ENCODE data around the gene MRPL42. TPM values are rescaled to one million over a fixed set of nuclear protein-coding genes. Genes with fewer than 3 reads are reported as not detected.
A peak's percentile ranks its signal among the peaks of the same experiment; 100 is the strongest.

The MRPL42 gene
- 10 to 100 TPM; 11.9 to 21.4 TPM for total RNA-seq

DNA sequence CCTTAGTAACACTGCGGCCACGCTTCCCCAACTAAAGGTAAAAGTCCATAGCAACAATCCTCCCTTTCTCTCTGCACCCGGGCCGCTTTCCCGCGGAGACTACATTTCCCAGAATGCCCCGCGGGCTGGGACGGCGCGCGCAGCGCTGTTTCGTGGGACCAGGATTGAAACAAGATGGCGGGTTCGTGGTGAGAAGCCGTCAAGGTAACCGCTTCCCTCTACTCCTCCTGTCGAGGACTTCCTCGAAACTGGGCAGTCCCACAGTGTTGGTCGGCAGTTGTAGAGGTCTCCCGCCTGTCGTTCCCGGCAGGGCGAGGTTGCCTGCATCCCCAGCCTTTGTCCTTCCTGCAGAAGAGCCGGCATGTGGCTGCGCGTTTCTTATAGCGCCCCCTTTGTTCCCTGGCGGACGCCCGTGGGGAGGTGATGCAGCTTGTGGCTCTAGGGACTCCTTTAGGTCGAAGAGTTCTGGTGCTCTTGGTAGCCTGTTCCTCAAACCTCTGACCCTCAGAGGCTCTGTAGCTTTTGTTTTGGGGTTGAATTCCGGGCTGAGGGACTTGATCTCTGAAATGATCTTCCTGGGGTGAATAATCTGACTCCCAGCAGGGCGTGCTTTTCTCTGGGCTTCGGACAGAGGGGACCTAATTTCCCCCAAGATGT, at the start of gene MRPL42:
Gene MRPL42, plus strand, starts transcription at position 164 of the 657 bp plus-strand sequence. CDS start 1,772 bp downstream, outside the sequence.
- H3K27ac ChIP-seq: peak within 1 kb of the TSS; percentile 87 to 92 (median 92)
- peak within 1 kb of the TSS; percentile 44 to 71 for H3K4me3 ChIP-seq
- H3K27me3 ChIP-seq: no peaks in the 10 kb centered on the region
- peak; percentile 25 to 82 (median 79) for TF ChIP-seq POLR2A (IDR thresholded peaks at IDR 0.05)
- TF ChIP-seq, protein P1, sequence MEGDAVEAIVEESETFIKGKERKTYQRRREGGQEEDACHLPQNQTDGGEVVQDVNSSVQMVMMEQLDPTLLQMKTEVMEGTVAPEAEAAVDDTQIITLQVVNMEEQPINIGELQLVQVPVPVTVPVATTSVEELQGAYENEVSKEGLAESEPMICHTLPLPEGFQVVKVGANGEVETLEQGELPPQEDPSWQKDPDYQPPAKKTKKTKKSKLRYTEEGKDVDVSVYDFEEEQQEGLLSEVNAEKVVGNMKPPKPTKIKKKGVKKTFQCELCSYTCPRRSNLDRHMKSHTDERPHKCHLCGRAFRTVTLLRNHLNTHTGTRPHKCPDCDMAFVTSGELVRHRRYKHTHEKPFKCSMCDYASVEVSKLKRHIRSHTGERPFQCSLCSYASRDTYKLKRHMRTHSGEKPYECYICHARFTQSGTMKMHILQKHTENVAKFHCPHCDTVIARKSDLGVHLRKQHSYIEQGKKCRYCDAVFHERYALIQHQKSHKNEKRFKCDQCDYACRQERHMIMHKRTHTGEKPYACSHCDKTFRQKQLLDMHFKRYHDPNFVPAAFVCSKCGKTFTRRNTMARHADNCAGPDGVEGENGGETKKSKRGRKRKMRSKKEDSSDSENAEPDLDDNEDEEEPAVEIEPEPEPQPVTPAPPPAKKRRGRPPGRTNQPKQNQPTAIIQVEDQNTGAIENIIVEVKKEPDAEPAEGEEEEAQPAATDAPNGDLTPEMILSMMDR (IDR thresholded peaks at IDR 0.05): peak; percentile 47 to 88 (median 64)
- intact Hi-C loops (cut with DNase I): no loop called here
- peaks cover 18% of the 10 kb centered on the region for H3K4me1 ChIP-seq
- H3K9me3 ChIP-seq: no peaks in the 10 kb centered on the region
- DNase-seq: peak; percentile 86 to 93 (median 90)
- peaks cover 0 to 2% of the 10 kb centered on the region in 2 donors for H3K36me3 ChIP-seq (replicated peaks in 1 of 2; ENCODE audit: insufficient read depth in 1 of 2, low read depth in 2 of 2)
- 0% methylated on average over 17 to 36 of the region's 36 CpGs for WGBS, 2 donors
- ATAC-seq: peak; percentile 99

GRCh38 chr12:93417967-93418480, 49.3 kb upstream of the MRPL42 start:
- H3K9me3 ChIP-seq: no peaks in the 10 kb centered on the region
- intact Hi-C loops (cut with DNase I): no loop called here
- H3K4me1 ChIP-seq: peaks cover 18% of the 10 kb centered on the region
- no peak overlapping the region for H3K27ac ChIP-seq
- H3K4me3 ChIP-seq: no peak overlapping the region
- H3K36me3 ChIP-seq (replicated peaks in 1 of 2; ENCODE audit: insufficient read depth in 1 of 2, low read depth in 2 of 2): no peaks in the 10 kb centered on the region
- DNase-seq: no peak
- no peaks in the 10 kb centered on the region for H3K27me3 ChIP-seq
- TF ChIP-seq POLR2A (IDR thresholded peaks at IDR 0.05): no peak
- TF ChIP-seq, protein P1 (IDR thresholded peaks at IDR 0.05): no peak
- 76 to 93% methylated on average over 4 of the region's 4 CpGs for WGBS, 2 donors
- no peak for ATAC-seq

GRCh38 chr12:93419388-93420034, 47.8 kb upstream of the MRPL42 start:
- ATAC-seq: peak; percentile 77
- no peak for DNase-seq
- H3K27me3 ChIP-seq: no peaks in the 10 kb centered on the region
- intact Hi-C loops (cut with DNase I): no loop called here
- H3K9me3 ChIP-seq: no peaks in the 10 kb centered on the region
- H3K36me3 ChIP-seq (replicated peaks in 1 of 2; ENCODE audit: insufficient read depth in 1 of 2, low read depth in 2 of 2): no peaks in the 10 kb centered on the region
- H3K27ac ChIP-seq: no peak overlapping the region
- WGBS, 2 donors: 5 to 16% methylated on average over 1 of the region's 1 CpG
- peaks cover 25% of the 10 kb centered on the region for H3K4me1 ChIP-seq
- H3K4me3 ChIP-seq: no peak overlapping the region
- no peak for TF ChIP-seq POLR2A (IDR thresholded peaks at IDR 0.05)
- TF ChIP-seq, protein P1 (IDR thresholded peaks at IDR 0.05): peak in 6 of 7 experiments; percentile 45 to 73 (median 64)

DNA sequence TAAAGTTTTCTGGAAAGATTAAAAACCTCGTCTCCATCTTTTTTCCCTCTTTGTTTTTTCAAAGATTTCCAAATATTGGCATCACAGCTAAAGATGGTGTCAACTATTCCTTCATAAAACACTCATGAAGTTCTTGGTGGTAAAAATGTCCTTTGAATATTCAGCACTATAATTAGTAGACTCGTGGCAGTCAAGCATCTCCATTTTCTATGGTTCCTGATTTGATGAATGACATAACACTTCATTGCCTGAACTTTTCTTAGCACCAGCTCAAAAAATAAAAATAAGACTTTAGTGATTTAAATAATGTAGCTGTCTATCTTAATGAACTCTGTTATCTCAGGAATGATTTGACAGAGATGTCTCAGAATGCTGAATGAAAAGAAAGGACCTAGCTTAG, 45.3 kb upstream of the MRPL42 start:
- H3K36me3 ChIP-seq (replicated peaks in 1 of 2; ENCODE audit: insufficient read depth in 1 of 2, low read depth in 2 of 2): no peaks in the 10 kb centered on the region
- no peak overlapping the region for H3K27ac ChIP-seq
- H3K4me3 ChIP-seq: no peak overlapping the region
- no peak for DNase-seq
- no peaks in the 10 kb centered on the region for H3K27me3 ChIP-seq
- ATAC-seq: no peak
- no peaks in the 10 kb centered on the region for H3K9me3 ChIP-seq
- 59 to 62% methylated on average over 2 of the region's 2 CpGs for WGBS, 2 donors
- H3K4me1 ChIP-seq: peaks cover 39% of the 10 kb centered on the region
- intact Hi-C loops (cut with DNase I): no loop called here
- no peak for TF ChIP-seq POLR2A (IDR thresholded peaks at IDR 0.05)
- TF ChIP-seq, protein P1 (IDR thresholded peaks at IDR 0.05): no peak

Measured in body of pancreas (tissue), 4 donors.